ENCODE measurements around the gene WDR82. TPM values are rescaled to one million over a fixed set of nuclear protein-coding genes. Genes with fewer than 3 reads are reported as not detected.

The WDR82 gene
- total and polyA plus RNA-seq, 10 of the 15 experiments (the other 5 are each of a cell fraction or from before 2014, with no cell fraction given): 10.1 to 82.4 (median 48.7) TPM

DNA sequence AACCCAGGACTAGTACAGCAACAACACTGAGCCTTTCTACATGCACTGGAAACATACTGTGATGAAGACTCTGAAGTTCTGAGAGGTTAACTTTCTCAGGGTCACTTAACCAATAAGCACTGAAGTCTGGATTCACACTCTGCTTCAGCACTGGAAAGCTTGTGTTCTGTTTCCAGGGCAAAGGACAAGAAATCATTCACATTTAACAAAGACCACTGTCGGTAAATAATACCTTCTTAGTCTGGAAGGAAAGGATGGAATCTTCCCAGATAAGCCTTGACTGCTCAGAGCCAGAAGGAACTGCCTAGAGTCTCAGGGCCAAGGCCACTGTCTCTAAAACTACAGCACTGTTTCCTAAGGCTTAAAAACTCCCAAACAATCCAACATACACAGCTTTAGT lies 4.9 kb upstream of the WDR82 start (continued):
- no peak for TF ChIP-seq CUX1 (IDR thresholded peaks at IDR 0.05; ENCODE audit: insufficient replicate concordance, low read depth, low read length)
- no peak for TF ChIP-seq PBX3 (IDR thresholded peaks at IDR 0.05; ENCODE audit: insufficient replicate concordance, low read depth, low read length)
- TF ChIP-seq SRF (IDR thresholded peaks at IDR 0.05; ENCODE audit: low read depth in 2 of 2, low read length in 2 of 2): no peak
- no peak for TF ChIP-seq RBBP5 (conservative IDR thresholded peaks at IDR 0.05)
